Tibial nerve (tissue), 4 donors: ENCODE measurements around the gene LAGE3. TPM values are rescaled to one million over a fixed set of nuclear protein-coding genes. Genes with fewer than 3 reads are reported as not detected.

Experiments
- DNase-seq, 2 donors: peaks; one replicate each; pipeline ENCODE4 v3.0.0-alpha.2; 2019; ENCODE audit warnings: low spot score in 2 of 2
- H3K27ac ChIP-seq, 4 donors: fragments of 200-600 bp; sonication (generic) in 3 of 4; one replicate each; pipeline ENCODE4 v1.5.1; 2017 to 2019; ENCODE audit warnings: mild to moderate bottlenecking in 1 of 4
- H3K27me3 ChIP-seq, 2 donors: fragments of 200-600 bp; sonication (generic) in 1 of 2; one replicate each; pipeline versions ENCODE4 v1.5.1 to v1.6.0; 2017 to 2019
- H3K36me3 ChIP-seq, 3 donors: fragments of 200-600 bp; sonication (generic); one replicate each; pipeline ENCODE4 v1.5.1; 2018 to 2019
- H3K4me1 ChIP-seq, 4 donors: fragments of 200-600 bp; sonication (generic) in 3 of 4; one replicate each; pipeline ENCODE4 v1.5.1; 2017 to 2019
- H3K4me3 ChIP-seq, 4 donors: fragments of 200-600 bp; sonication (generic) in 3 of 4; one replicate each; pipeline ENCODE4 v1.5.1; 2017 to 2019; ENCODE audit warnings: mild to moderate bottlenecking in 1 of 4, moderate library complexity in 1 of 4
- H3K9me3 ChIP-seq, 4 donors: fragments of 200-600 bp; sonication (generic) in 3 of 4; one replicate each; pipeline ENCODE4 v1.5.1; 2017 to 2019
- EP300 ChIP-seq, 2 donors: sonication (generic); formaldehyde crosslinking; IDR thresholded peaks; one replicate each; pipeline ENCODE4 v1.6.1; 2017; ENCODE audit warnings: antibody characterized with exemption in 2 of 2, mild to moderate bottlenecking in 1 of 2
- POLR2A ChIP-seq, 2 donors: fragments of 450-650 bp; IDR thresholded peaks; one replicate each; pipeline ENCODE4 v1.6.1; 2017; ENCODE audit warnings: antibody characterized with exemption in 2 of 2, mild to moderate bottlenecking in 2 of 2, moderate library complexity in 2 of 2
- WGBS, 2 donors: methylation state at CpG; one replicate each; pipeline ENCODE4 v1.1.5; 2018; 5-methylcytosine and 5-hydroxymethylcytosine counted together
- total RNA-seq, 4 donors: library from RNA; depleted of rRNA; stranded (reverse); fragments of >200 nt; gene quantifications; one replicate each; pipeline ENCODE4 v1.1.0, GENCODE V29; 2016
- TF ChIP-seq, protein P1 (sequence below), 5 experiments: fragments of 200-600 bp in 3 of 5; fragments of 450-650 bp in 2 of 5; sonication (generic) in 3 of 5; IDR thresholded peaks; one replicate each; pipeline ENCODE4 v1.5.1; 2016 to 2019; ENCODE audit warnings: antibody characterized with exemption in 5 of 5, mild to moderate bottlenecking in 3 of 5, moderate library complexity in 2 of 5

LAGE3 gene
- total RNA-seq, 4 donors from 2014 or later: 18.8 to 46.5 (median 35.0) TPM

DNA sequence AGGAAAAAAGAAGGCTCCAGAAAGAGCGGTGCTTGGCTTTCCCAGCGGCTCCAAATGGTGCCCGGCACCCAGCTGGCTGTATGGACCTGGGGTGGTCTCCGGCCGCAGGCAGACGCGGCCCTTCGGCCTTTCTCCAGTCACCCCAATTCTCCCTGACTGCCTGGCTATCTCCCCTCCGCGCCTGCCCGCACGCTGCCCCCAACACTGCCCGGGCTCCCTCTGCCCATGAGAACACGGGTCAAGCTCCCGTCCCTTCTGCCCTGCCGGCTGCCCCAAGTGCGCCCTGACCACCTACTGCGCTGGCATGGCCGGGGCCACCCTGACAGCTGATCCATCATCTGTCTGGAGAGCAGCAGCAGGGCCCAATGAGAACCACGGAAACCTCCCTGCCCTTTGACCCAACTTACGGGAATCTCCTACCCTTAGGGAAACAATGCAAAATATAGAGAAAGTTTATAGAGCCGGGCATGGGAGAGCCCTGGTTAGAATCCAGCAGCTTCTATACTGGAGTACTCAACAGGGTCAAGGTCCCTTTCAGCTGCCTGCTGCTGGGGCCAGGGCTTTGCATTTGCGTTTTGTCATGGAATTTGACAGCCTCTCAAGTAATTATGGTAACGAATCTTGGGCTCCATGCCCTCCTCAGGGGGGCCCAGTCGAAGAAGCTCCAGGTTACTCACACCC, 38.2 kb upstream of the LAGE3 start:
- H3K27me3 ChIP-seq: no peaks in the 10 kb centered on the region
- WGBS, 2 donors: 13 to 55% methylated on average over 1 to 23 of the region's 25 CpGs
- peak overlapping the region; percentile 11 to 81 (median 52) for H3K4me3 ChIP-seq
- no peaks in the 10 kb centered on the region for H3K36me3 ChIP-seq
- TF ChIP-seq POLR2A (IDR thresholded peaks at IDR 0.05) (no peak), EP300 (IDR thresholded peaks at IDR 0.05) (no peak)
- TF ChIP-seq, protein P1, sequence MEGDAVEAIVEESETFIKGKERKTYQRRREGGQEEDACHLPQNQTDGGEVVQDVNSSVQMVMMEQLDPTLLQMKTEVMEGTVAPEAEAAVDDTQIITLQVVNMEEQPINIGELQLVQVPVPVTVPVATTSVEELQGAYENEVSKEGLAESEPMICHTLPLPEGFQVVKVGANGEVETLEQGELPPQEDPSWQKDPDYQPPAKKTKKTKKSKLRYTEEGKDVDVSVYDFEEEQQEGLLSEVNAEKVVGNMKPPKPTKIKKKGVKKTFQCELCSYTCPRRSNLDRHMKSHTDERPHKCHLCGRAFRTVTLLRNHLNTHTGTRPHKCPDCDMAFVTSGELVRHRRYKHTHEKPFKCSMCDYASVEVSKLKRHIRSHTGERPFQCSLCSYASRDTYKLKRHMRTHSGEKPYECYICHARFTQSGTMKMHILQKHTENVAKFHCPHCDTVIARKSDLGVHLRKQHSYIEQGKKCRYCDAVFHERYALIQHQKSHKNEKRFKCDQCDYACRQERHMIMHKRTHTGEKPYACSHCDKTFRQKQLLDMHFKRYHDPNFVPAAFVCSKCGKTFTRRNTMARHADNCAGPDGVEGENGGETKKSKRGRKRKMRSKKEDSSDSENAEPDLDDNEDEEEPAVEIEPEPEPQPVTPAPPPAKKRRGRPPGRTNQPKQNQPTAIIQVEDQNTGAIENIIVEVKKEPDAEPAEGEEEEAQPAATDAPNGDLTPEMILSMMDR (IDR thresholded peaks at IDR 0.05): no peak
- H3K27ac ChIP-seq: peak overlapping the region; percentile 81 to 96 (median 89)
- no peak for DNase-seq
- H3K9me3 ChIP-seq: no peaks in the 10 kb centered on the region
- peaks cover 0 to 21% (median 5%) of the 10 kb centered on the region in 4 donors for H3K4me1 ChIP-seq

- 2 to 42% methylated on average over 12 to 19 of the region's 19 CpGs for WGBS, 2 donors
- Histone ChIP-seq H3K9me3 (no peaks in the 10 kb centered on the region), H3K4me1 (peaks cover 0 to 21% (median 5%) of the 10 kb centered on the region in 4 donors), H3K27me3 (no peaks in the 10 kb centered on the region), H3K27ac (peak overlapping the region; percentile 81 to 96 (median 89)), H3K36me3 (no peaks in the 10 kb centered on the region), H3K4me3 (peak overlapping the region; percentile 11 to 81 (median 52))
- TF ChIP-seq, protein P1 (IDR thresholded peaks at IDR 0.05): no peak
- TF ChIP-seq EP300 (IDR thresholded peaks at IDR 0.05) (peak in 1 of 2 donors; percentile 4), POLR2A (IDR thresholded peaks at IDR 0.05) (no peak)
- peak in 1 of 2 donors; percentile 41 for DNase-seq
Measured at GRCh38 chrX:154516656-154517100, 37.6 kb upstream of the LAGE3 start.

DNA sequence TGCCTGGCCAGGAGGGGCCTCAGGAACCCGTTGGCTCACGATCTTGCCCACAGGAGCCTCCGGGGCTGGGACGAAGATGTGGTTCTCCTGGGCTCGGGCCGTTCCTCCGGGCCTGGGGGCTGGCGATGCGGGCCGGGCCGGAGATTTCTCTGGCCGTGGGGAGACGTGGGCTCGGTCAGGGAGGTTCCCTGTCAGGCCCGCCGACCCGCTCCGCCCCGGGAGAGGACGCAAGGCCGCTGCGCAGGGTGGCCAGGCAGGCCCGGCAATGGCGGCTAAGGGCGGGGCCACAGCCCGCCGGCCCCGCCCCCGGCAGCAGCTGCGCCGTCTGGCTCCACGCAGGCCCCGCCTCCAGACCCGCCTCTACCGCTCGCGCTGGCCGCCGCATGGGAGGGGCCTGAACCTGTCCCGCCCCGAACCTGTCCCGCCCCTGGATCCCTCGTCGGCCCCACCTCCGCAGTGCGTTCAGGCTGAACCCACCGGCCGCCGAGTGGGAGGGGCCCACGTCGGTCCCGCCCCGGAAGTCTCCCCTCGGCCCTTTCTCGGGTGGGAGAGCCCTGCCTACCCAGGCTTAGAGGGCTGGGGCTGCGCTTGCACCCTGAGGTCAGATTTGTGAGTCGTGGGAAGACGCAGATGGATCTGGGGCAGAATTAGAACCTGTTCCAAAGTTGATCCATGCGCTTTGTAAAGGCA, 37.0 kb upstream of the LAGE3 start, which contains the start of gene FAM3A:
Gene FAM3A (minus strand): TSS at position 267 of the 690 bp plus-strand sequence. CDS start 460 bp downstream, outside the sequence.
- H3K4me3 ChIP-seq: peak within 1 kb of the TSS; percentile 55 to 81 (median 58)
- H3K4me1 ChIP-seq: peaks cover 0 to 21% (median 5%) of the 10 kb centered on the region in 4 donors
- no peaks in the 10 kb centered on the region for H3K36me3 ChIP-seq
- TF ChIP-seq, protein P1 (IDR thresholded peaks at IDR 0.05): peak in 1 of 5 experiments; percentile 11
- peak; percentile 62 to 87 for TF ChIP-seq POLR2A (IDR thresholded peaks at IDR 0.05)
- TF ChIP-seq EP300 (IDR thresholded peaks at IDR 0.05): peak in 1 of 2 donors; percentile 95
- DNase-seq: peak; percentile 77 to 87
- 34% methylated on average over 37 of the region's 59 CpGs; no CpG with 5 or more reads in 1 of the 2 donors for WGBS, 2 donors
- peak within 1 kb of the TSS; percentile 86 to 96 (median 89) for H3K27ac ChIP-seq
- no peaks in the 10 kb centered on the region for H3K9me3 ChIP-seq
- no peaks in the 10 kb centered on the region for H3K27me3 ChIP-seq

GRCh38 chrX:154515090-154515965, 36.2 kb upstream of the LAGE3 start:
- no peak for DNase-seq
- Histone ChIP-seq H3K4me3 (peak overlapping the region; percentile 55 to 81 (median 58)), H3K36me3 (no peaks in the 10 kb centered on the region), H3K9me3 (no peaks in the 10 kb centered on the region), H3K27me3 (no peaks in the 10 kb centered on the region), H3K27ac (peak overlapping the region; percentile 86 to 96 (median 89)), H3K4me1 (peaks cover 0 to 21% (median 5%) of the 10 kb centered on the region in 4 donors)
- 47 to 52% methylated on average over 12 to 34 of the region's 34 CpGs for WGBS, 2 donors
- TF ChIP-seq, protein P1 (IDR thresholded peaks at IDR 0.05): no peak
- TF ChIP-seq EP300 (IDR thresholded peaks at IDR 0.05) (no peak), POLR2A (IDR thresholded peaks at IDR 0.05) (no peak)
